Measurements from ENCODE around the gene CXXC4.

The CXXC4 gene

DNA sequence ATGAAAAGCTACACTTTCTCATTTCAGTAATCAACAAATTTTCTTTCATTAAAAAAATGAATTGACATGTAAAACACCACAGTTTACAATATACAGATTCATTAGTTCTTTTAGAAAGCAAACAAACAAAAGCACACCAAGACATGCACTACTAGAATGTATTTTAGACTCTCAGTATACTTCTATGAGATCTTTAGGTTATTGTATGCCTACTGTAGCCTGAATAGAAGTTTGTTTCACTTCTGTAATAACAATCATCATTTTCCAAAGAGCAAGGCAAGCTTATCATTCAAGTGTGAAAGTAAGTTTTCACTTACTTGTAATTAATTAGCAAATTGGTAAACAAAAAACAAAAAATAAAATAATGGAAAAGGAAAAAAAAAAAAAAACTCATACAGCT lies 24.9 kb downstream of the CXXC4 start:
- no peak overlapping the region for H2AFZ ChIP-seq (ENCODE audit: low read depth, low read length)
- no peak overlapping the region for H4K8ac ChIP-seq (ENCODE audit: low read length)
- no peak overlapping the region for H3K18ac ChIP-seq (ENCODE audit: low read depth in 1 of 2, low read length in 2 of 2)
- no peak overlapping the region for H3K14ac ChIP-seq (ENCODE audit: low read length in 2 of 2)
- no peak overlapping the region for H2BK15ac ChIP-seq (ENCODE audit: low read depth, poor library complexity, severe bottlenecking)
- H3K36me3 ChIP-seq (ENCODE audit: control insufficient read depth in 1 of 2, insufficient read depth in 2 of 2, low read depth in 1 of 2, low read length in 2 of 2) = no peaks in the 10 kb centered on the region
- H3K9ac ChIP-seq (ENCODE audit: low read length) = no peak overlapping the region
- H3K23ac ChIP-seq (ENCODE audit: low read length in 2 of 2) = no peak overlapping the region
- no peak overlapping the region for H3K4me3 ChIP-seq (ENCODE audit: insufficient read depth in 1 of 2, low read depth in 1 of 2, low read length in 2 of 2)
- no peak for DNase-seq
- H3K27me3 ChIP-seq (ENCODE audit: control insufficient read depth in 1 of 2, insufficient read depth in 1 of 2, low read length in 2 of 2) = no peaks in the 10 kb centered on the region
- no peak overlapping the region for H2BK120ac ChIP-seq (ENCODE audit: low read depth, low read length)
- H2BK12ac ChIP-seq (ENCODE audit: low read length in 2 of 2) = no peak overlapping the region
- no peak overlapping the region for H3K4me2 ChIP-seq (ENCODE audit: low read length, poor library complexity, severe bottlenecking)
- no peak overlapping the region for H4K91ac ChIP-seq (ENCODE audit: low read length)
- H3K79me1 ChIP-seq (replicated peaks; ENCODE audit: low read length, poor library complexity, severe bottlenecking) = no peaks in the 10 kb centered on the region
- no peak overlapping the region for H2AK5ac ChIP-seq (ENCODE audit: low read length, severe bottlenecking)
- H3K4ac ChIP-seq (ENCODE audit: low read depth in 1 of 2, low read length in 2 of 2) = no peak overlapping the region
- H3K27ac ChIP-seq (ENCODE audit: low read length, poor library complexity, severe bottlenecking) = no peak overlapping the region
- no peak overlapping the region for H2BK5ac ChIP-seq (ENCODE audit: low read depth, low read length, poor library complexity, severe bottlenecking)
- H3K4me1 ChIP-seq (ENCODE audit: control insufficient read depth, insufficient read depth, low read depth, low read length) = no peaks in the 10 kb centered on the region
- no peaks in the 10 kb centered on the region for H3K9me3 ChIP-seq (ENCODE audit: control insufficient read depth, low read length)

DNA sequence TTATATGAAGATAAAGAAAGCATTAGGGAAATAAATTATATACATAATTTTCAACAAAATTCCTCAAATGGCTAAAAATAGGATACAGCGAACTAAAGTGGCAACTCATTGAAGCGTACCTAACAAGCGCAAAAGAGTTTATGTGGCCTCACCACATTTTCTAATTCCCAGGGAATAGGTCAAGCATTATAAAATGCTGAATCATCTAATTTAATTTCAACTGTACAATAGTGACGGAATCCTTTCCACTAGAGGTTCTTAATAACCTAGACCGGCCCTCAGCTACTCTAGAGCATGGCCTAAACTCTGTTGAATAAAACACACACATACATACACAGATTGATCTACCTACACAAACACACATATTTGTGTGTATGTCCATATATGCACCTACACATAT lies 29.1 kb downstream of the CXXC4 start:
- no peak overlapping the region for H2BK12ac ChIP-seq (ENCODE audit: low read length in 2 of 2)
- H4K8ac ChIP-seq (ENCODE audit: low read length) = no peak overlapping the region
- no peaks in the 10 kb centered on the region for H3K9me3 ChIP-seq (ENCODE audit: control insufficient read depth, low read length)
- H3K79me1 ChIP-seq (replicated peaks; ENCODE audit: low read length, poor library complexity, severe bottlenecking) = no peaks in the 10 kb centered on the region
- H3K36me3 ChIP-seq (ENCODE audit: control insufficient read depth in 1 of 2, insufficient read depth in 2 of 2, low read depth in 1 of 2, low read length in 2 of 2) = no peaks in the 10 kb centered on the region
- no peak overlapping the region for H3K27ac ChIP-seq (ENCODE audit: low read length, poor library complexity, severe bottlenecking)
- DNase-seq = no peak
- H2BK5ac ChIP-seq (ENCODE audit: low read depth, low read length, poor library complexity, severe bottlenecking) = no peak overlapping the region
- no peak overlapping the region for H3K9ac ChIP-seq (ENCODE audit: low read length)
- no peak overlapping the region for H4K91ac ChIP-seq (ENCODE audit: low read length)
- H3K4me2 ChIP-seq (ENCODE audit: low read length, poor library complexity, severe bottlenecking) = no peak overlapping the region
- H3K4me1 ChIP-seq (ENCODE audit: control insufficient read depth, insufficient read depth, low read depth, low read length) = no peaks in the 10 kb centered on the region
- no peak overlapping the region for H2AFZ ChIP-seq (ENCODE audit: low read depth, low read length)
- 97% methylated on average over 5 of the region's 5 CpGs for WGBS
- H3K23ac ChIP-seq (ENCODE audit: low read length in 2 of 2) = no peak overlapping the region
- no peak overlapping the region for H2BK120ac ChIP-seq (ENCODE audit: low read depth, low read length)
- no peak overlapping the region for H3K4ac ChIP-seq (ENCODE audit: low read depth in 1 of 2, low read length in 2 of 2)
- no peaks in the 10 kb centered on the region for H3K27me3 ChIP-seq (ENCODE audit: control insufficient read depth in 1 of 2, insufficient read depth in 1 of 2, low read length in 2 of 2)
- H3K18ac ChIP-seq (ENCODE audit: low read depth in 1 of 2, low read length in 2 of 2) = no peak overlapping the region
- H2BK15ac ChIP-seq (ENCODE audit: low read depth, poor library complexity, severe bottlenecking) = no peak overlapping the region
- H3K4me3 ChIP-seq (ENCODE audit: insufficient read depth in 1 of 2, low read depth in 1 of 2, low read length in 2 of 2) = no peak overlapping the region
- H3K14ac ChIP-seq (ENCODE audit: low read length in 2 of 2) = no peak overlapping the region
- no peak overlapping the region for H2AK5ac ChIP-seq (ENCODE audit: low read length, severe bottlenecking)

DNA sequence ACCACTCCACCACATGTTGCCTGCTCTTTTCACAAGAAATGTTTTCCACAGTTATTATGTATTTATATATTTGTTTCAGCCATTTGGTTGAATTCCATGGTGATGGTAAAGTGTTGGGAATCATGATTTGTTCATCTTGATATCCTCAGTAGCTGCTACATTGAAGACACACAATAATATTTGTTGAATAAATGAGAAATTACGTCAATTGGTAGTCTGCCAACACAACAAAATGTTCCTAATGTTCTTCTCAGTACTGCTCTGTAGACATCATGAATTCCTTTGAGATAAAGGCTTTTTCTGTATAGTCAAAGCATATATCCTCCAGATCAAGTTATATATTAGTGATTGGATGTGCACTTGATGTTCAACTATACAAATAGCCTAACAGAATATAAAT lies 29.5 kb downstream of the CXXC4 start:
- no peak overlapping the region for H2AFZ ChIP-seq (ENCODE audit: low read depth, low read length)
- H3K36me3 ChIP-seq (ENCODE audit: control insufficient read depth in 1 of 2, insufficient read depth in 2 of 2, low read depth in 1 of 2, low read length in 2 of 2) = no peaks in the 10 kb centered on the region
- no peak overlapping the region for H2BK5ac ChIP-seq (ENCODE audit: low read depth, low read length, poor library complexity, severe bottlenecking)
- no peak overlapping the region for H2AK5ac ChIP-seq (ENCODE audit: low read length, severe bottlenecking)
- H4K8ac ChIP-seq (ENCODE audit: low read length) = no peak overlapping the region
- no peaks in the 10 kb centered on the region for H3K4me1 ChIP-seq (ENCODE audit: control insufficient read depth, insufficient read depth, low read depth, low read length)
- H3K14ac ChIP-seq (ENCODE audit: low read length in 2 of 2) = no peak overlapping the region
- no peak for DNase-seq
- H3K23ac ChIP-seq (ENCODE audit: low read length in 2 of 2) = no peak overlapping the region
- no peak overlapping the region for H3K27ac ChIP-seq (ENCODE audit: low read length, poor library complexity, severe bottlenecking)
- WGBS = 80% methylated on average over 1 of the region's 1 CpG
- H2BK15ac ChIP-seq (ENCODE audit: low read depth, poor library complexity, severe bottlenecking) = no peak overlapping the region
- H3K4ac ChIP-seq (ENCODE audit: low read depth in 1 of 2, low read length in 2 of 2) = no peak overlapping the region
- H3K9me3 ChIP-seq (ENCODE audit: control insufficient read depth, low read length) = no peaks in the 10 kb centered on the region
- no peak overlapping the region for H3K18ac ChIP-seq (ENCODE audit: low read depth in 1 of 2, low read length in 2 of 2)
- no peaks in the 10 kb centered on the region for H3K27me3 ChIP-seq (ENCODE audit: control insufficient read depth in 1 of 2, insufficient read depth in 1 of 2, low read length in 2 of 2)
- H3K79me1 ChIP-seq (replicated peaks; ENCODE audit: low read length, poor library complexity, severe bottlenecking) = no peaks in the 10 kb centered on the region
- no peak overlapping the region for H3K9ac ChIP-seq (ENCODE audit: low read length)
- no peak overlapping the region for H2BK12ac ChIP-seq (ENCODE audit: low read length in 2 of 2)
- H3K4me2 ChIP-seq (ENCODE audit: low read length, poor library complexity, severe bottlenecking) = no peak overlapping the region
- no peak overlapping the region for H4K91ac ChIP-seq (ENCODE audit: low read length)
- H3K4me3 ChIP-seq (ENCODE audit: insufficient read depth in 1 of 2, low read depth in 1 of 2, low read length in 2 of 2) = no peak overlapping the region
- no peak overlapping the region for H2BK120ac ChIP-seq (ENCODE audit: low read depth, low read length)

DNA sequence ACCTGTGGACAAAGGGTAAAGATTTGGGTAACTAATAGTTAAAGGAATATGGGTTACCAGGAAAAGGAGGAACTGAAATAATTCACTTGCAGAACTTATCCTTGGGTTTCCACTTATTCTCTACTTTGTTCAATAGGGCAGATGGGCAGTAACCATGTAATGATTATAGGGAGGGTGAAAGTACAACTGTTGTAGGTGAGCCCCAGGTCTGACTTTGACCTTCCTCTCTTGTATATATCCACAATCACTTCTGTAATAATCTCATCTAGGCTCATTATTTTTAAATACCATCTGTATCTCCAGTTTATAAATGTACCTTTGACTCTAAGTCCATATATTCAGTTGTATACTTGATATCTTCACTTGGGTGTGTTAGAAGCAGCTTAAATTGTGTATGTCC lies 32.1 kb downstream of the CXXC4 start:
- no peak overlapping the region for H3K4ac ChIP-seq (ENCODE audit: low read depth in 1 of 2, low read length in 2 of 2)
- no peak overlapping the region for H3K18ac ChIP-seq (ENCODE audit: low read depth in 1 of 2, low read length in 2 of 2)
- no peak overlapping the region for H2AK5ac ChIP-seq (ENCODE audit: low read length, severe bottlenecking)
- no peak overlapping the region for H2BK120ac ChIP-seq (ENCODE audit: low read depth, low read length)
- H2BK12ac ChIP-seq (ENCODE audit: low read length in 2 of 2) = no peak overlapping the region
- H3K14ac ChIP-seq (ENCODE audit: low read length in 2 of 2) = no peak overlapping the region
- no peak overlapping the region for H3K4me3 ChIP-seq (ENCODE audit: insufficient read depth in 1 of 2, low read depth in 1 of 2, low read length in 2 of 2)
- H3K23ac ChIP-seq (ENCODE audit: low read length in 2 of 2) = no peak overlapping the region
- no peaks in the 10 kb centered on the region for H3K79me1 ChIP-seq (replicated peaks; ENCODE audit: low read length, poor library complexity, severe bottlenecking)
- H3K9me3 ChIP-seq (ENCODE audit: control insufficient read depth, low read length) = no peaks in the 10 kb centered on the region
- no peak overlapping the region for H2BK15ac ChIP-seq (ENCODE audit: low read depth, poor library complexity, severe bottlenecking)
- H3K36me3 ChIP-seq (ENCODE audit: control insufficient read depth in 1 of 2, insufficient read depth in 2 of 2, low read depth in 1 of 2, low read length in 2 of 2) = no peaks in the 10 kb centered on the region
- H2BK5ac ChIP-seq (ENCODE audit: low read depth, low read length, poor library complexity, severe bottlenecking) = no peak overlapping the region
- H4K91ac ChIP-seq (ENCODE audit: low read length) = no peak overlapping the region
- H3K27ac ChIP-seq (ENCODE audit: low read length, poor library complexity, severe bottlenecking) = no peak overlapping the region
- H3K27me3 ChIP-seq (ENCODE audit: control insufficient read depth in 1 of 2, insufficient read depth in 1 of 2, low read length in 2 of 2) = no peaks in the 10 kb centered on the region
- DNase-seq = no peak
- no peak overlapping the region for H2AFZ ChIP-seq (ENCODE audit: low read depth, low read length)
- no peak overlapping the region for H3K9ac ChIP-seq (ENCODE audit: low read length)
- no peak overlapping the region for H4K8ac ChIP-seq (ENCODE audit: low read length)
- H3K4me2 ChIP-seq (ENCODE audit: low read length, poor library complexity, severe bottlenecking) = no peak overlapping the region
- H3K4me1 ChIP-seq (ENCODE audit: control insufficient read depth, insufficient read depth, low read depth, low read length) = no peaks in the 10 kb centered on the region

All from mesenchymal stem cell (in vitro differentiated cells and primary cell).